PFSK-1 (cell line): Measurements from ENCODE around the gene PEX10.

ENCODE experiments used
- FOXP2 ChIP-seq: optimal IDR thresholded peaks from 2 replicates; pipeline ENCODE3; 2011; ENCODE audit warnings: borderline replicate concordance, control low read depth, inconsistent platforms; ENCODE audit not compliant: insufficient read depth; ENCODE audit errors: extremely low read length, extremely low read depth
- POLR2AphosphoS5 ChIP-seq: IDR thresholded peaks from 2 replicates; pipeline ENCODE4 v1.6.1; 2012; ENCODE audit warnings: low read depth, mild to moderate bottlenecking, control low read depth, low read length, moderate library complexity
- SIN3A ChIP-seq: IDR thresholded peaks from 2 replicates; pipeline ENCODE4 v1.6.1; 2012; ENCODE audit warnings: mild to moderate bottlenecking, low read length, moderate library complexity, borderline replicate concordance; ENCODE audit not compliant: insufficient read depth
- TAF1 ChIP-seq: IDR thresholded peaks from 2 replicates; pipeline ENCODE4 v1.6.1; 2012; ENCODE audit warnings: low read length, control low read depth, borderline replicate concordance; ENCODE audit not compliant: insufficient read depth
- TF ChIP-seq, protein P1 (sequence below), 2 experiments: IDR thresholded peaks; 2 replicates each; pipeline versions ENCODE4 v1.6.1 to v1.8.0; 2011 to 2012; ENCODE audit warnings: low read depth in 2 of 2, low read length in 2 of 2, control low read depth in 1 of 2, inconsistent platforms in 1 of 2, mild to moderate bottlenecking in 1 of 2, moderate library complexity in 1 of 2; ENCODE audit not compliant: insufficient read depth in 1 of 2

PEX10 gene

GRCh38 chr1:2433936-2434655 lies 21.7 kb upstream of the PEX10 start:
- TF ChIP-seq TAF1 (no peak), SIN3A (no peak)

DNA sequence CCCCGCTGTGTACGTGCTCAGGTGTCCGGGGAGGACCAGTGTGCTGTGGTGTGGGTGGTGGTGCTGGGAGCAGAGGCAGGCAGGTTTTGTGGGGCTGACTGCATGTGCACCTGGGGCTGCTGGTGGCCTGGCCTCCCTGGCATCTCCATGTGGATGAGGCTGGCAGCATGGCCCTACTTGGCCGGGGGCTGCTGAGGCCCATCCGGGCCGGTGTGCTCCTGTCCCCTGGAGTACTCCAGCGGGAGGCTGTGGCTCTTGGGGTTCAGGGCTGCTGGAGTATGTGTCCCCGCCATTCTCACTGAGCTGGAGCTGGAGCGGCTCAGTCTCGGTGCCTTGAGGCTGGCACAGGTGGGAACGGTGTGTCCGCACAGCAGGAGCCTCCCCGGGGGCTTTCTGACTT lies 20.8 kb upstream of the PEX10 start:
- no peak for TF ChIP-seq FOXP2
- no peak for TF ChIP-seq TAF1
- TF ChIP-seq, protein P1, sequence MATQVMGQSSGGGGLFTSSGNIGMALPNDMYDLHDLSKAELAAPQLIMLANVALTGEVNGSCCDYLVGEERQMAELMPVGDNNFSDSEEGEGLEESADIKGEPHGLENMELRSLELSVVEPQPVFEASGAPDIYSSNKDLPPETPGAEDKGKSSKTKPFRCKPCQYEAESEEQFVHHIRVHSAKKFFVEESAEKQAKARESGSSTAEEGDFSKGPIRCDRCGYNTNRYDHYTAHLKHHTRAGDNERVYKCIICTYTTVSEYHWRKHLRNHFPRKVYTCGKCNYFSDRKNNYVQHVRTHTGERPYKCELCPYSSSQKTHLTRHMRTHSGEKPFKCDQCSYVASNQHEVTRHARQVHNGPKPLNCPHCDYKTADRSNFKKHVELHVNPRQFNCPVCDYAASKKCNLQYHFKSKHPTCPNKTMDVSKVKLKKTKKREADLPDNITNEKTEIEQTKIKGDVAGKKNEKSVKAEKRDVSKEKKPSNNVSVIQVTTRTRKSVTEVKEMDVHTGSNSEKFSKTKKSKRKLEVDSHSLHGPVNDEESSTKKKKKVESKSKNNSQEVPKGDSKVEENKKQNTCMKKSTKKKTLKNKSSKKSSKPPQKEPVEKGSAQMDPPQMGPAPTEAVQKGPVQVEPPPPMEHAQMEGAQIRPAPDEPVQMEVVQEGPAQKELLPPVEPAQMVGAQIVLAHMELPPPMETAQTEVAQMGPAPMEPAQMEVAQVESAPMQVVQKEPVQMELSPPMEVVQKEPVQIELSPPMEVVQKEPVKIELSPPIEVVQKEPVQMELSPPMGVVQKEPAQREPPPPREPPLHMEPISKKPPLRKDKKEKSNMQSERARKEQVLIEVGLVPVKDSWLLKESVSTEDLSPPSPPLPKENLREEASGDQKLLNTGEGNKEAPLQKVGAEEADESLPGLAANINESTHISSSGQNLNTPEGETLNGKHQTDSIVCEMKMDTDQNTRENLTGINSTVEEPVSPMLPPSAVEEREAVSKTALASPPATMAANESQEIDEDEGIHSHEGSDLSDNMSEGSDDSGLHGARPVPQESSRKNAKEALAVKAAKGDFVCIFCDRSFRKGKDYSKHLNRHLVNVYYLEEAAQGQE (IDR thresholded peaks at IDR 0.05; ENCODE audit: insufficient read depth in 1 of 2, low read depth in 2 of 2, low read length in 2 of 2): no peak
- no peak for TF ChIP-seq POLR2AphosphoS5
- no peak for TF ChIP-seq SIN3A

GRCh38 chr1:2432441-2432844 lies 20.1 kb upstream of the PEX10 start:
- no peak for TF ChIP-seq POLR2AphosphoS5

GRCh38 chr1:2431518-2431917 lies 19.2 kb upstream of the PEX10 start:
- TF ChIP-seq FOXP2: no peak
- TF ChIP-seq, protein P1 (IDR thresholded peaks at IDR 0.05; ENCODE audit: insufficient read depth in 1 of 2, low read depth in 2 of 2, low read length in 2 of 2): no peak
- no peak for TF ChIP-seq POLR2AphosphoS5
- TF ChIP-seq SIN3A: no peak
- TF ChIP-seq TAF1: no peak

DNA sequence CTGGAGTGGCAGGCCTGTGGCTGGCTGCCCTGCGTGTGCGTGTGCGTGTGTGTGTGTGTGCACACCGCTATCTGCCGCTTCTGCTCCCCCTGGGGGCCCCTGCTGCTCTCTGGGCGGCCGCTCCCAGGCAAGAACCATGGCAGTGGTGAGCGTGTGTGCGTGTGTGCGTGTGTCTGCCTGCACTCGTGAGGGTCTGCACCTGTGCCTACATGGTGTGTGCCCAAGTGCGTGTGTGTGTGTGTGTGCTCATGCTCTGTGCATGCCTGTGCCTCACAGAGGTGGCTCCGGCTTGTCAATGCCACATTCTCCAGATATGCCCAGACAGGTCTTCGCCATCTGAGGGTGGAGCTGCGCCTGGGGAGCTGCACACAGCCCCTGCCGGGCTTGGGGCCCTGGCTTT lies 18.7 kb upstream of the PEX10 start:
- TF ChIP-seq, protein P1 (IDR thresholded peaks at IDR 0.05; ENCODE audit: insufficient read depth in 1 of 2, low read depth in 2 of 2, low read length in 2 of 2): no peak
- TF ChIP-seq FOXP2: no peak

- TF ChIP-seq, protein P1 (IDR thresholded peaks at IDR 0.05; ENCODE audit: insufficient read depth in 1 of 2, low read depth in 2 of 2, low read length in 2 of 2): no peak
- no peak for TF ChIP-seq TAF1
- TF ChIP-seq SIN3A: no peak
- no peak for TF ChIP-seq POLR2AphosphoS5
- TF ChIP-seq FOXP2: no peak
These were observed 18.2 kb upstream of the PEX10 start for GRCh38 chr1:2430592-2430973.
